ENCODE results near the gene NR2F2. TPM values are rescaled to one million over a fixed set of nuclear protein-coding genes. Genes with fewer than 3 reads are reported as not detected.

Gene NR2F2
- total and polyA plus RNA-seq, 2 of the 13 experiments (the other 11 are each of a cell fraction or from before 2014, with no cell fraction given), result 3.5 to 4.7 TPM

DNA sequence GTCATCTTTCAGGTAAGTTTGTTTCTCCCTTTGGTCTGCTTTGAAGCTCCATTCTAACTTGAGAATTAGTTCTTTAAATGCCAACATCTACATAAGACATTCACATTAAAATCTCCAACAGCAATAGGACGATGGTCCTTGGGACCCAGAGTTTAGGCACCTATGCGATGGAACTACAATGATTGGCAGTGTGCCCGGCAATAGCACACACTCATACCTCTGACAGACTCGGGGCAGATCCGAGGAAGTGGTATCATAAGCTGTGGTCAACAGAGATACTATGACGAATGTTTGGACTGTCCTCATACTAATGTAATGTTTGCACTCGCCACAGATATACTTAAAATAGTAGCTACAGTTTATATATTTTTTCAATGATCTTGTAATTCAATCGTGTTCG is 34.2 kb upstream of the NR2F2 start:
- WGBS (ENCODE audit: low lambda C conversion rate), result 72% methylated on average over 9 of the region's 9 CpGs
- TF ChIP-seq ZNF317 (CRISPR knock-in tag; IDR thresholded peaks at IDR 0.05), result no peak
- TF ChIP-seq, protein P1, sequence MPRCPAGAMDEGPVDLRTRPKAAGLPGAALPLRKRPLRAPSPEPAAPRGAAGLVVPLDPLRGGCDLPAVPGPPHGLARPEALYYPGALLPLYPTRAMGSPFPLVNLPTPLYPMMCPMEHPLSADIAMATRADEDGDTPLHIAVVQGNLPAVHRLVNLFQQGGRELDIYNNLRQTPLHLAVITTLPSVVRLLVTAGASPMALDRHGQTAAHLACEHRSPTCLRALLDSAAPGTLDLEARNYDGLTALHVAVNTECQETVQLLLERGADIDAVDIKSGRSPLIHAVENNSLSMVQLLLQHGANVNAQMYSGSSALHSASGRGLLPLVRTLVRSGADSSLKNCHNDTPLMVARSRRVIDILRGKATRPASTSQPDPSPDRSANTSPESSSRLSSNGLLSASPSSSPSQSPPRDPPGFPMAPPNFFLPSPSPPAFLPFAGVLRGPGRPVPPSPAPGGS (CRISPR knock-in tag; IDR thresholded peaks at IDR 0.05), result no peak
- TF ChIP-seq ZSCAN31 (CRISPR knock-in tag; IDR thresholded peaks at IDR 0.05; ENCODE audit: low read depth), result no peak
- TF ChIP-seq, protein P2, sequence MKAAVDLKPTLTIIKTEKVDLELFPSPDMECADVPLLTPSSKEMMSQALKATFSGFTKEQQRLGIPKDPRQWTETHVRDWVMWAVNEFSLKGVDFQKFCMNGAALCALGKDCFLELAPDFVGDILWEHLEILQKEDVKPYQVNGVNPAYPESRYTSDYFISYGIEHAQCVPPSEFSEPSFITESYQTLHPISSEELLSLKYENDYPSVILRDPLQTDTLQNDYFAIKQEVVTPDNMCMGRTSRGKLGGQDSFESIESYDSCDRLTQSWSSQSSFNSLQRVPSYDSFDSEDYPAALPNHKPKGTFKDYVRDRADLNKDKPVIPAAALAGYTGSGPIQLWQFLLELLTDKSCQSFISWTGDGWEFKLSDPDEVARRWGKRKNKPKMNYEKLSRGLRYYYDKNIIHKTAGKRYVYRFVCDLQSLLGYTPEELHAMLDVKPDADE (CRISPR knock-in tag; IDR thresholded peaks at IDR 0.05), result no peak
- no peak for TF ChIP-seq ZNF564 (CRISPR knock-in tag; IDR thresholded peaks at IDR 0.05)
- no peak for TF ChIP-seq RARG (CRISPR knock-in tag; IDR thresholded peaks at IDR 0.05; ENCODE audit: low read depth)
- no peak for TF ChIP-seq MTF1 (CRISPR knock-in tag; IDR thresholded peaks at IDR 0.05)
- DNase-seq (ENCODE audit: low spot score) (no peak), ATAC-seq (no peak), FAIRE-seq (no peak)
- CTCF ChIA-PET (ENCODE audit: low intra/inter-chr PET ratio, low total read pairs), result no interaction called here
- no peak overlapping the region for H3K4me2 ChIP-seq (ENCODE audit: low read depth, low read length)
- H3K27ac ChIP-seq (ENCODE audit: extremely low read length, insufficient read depth, low read length), result no peak overlapping the region
- no peaks in the 10 kb centered on the region for H3K79me2 ChIP-seq (ENCODE audit: insufficient read depth, low read length)
- no peaks in the 10 kb centered on the region for H3K4me1 ChIP-seq (ENCODE audit: insufficient read depth, low read length)
- POLR2A ChIA-PET, result no interaction called here
- H3K4me3 ChIP-seq (replicated peaks in 1 of 3; ENCODE audit: insufficient read depth in 1 of 3, low read depth in 2 of 3, low read length in 3 of 3), result no peak overlapping the region
- H4K20me1 ChIP-seq (ENCODE audit: insufficient read depth, low read length), result no peaks in the 10 kb centered on the region
- no peak overlapping the region for H3K9ac ChIP-seq (ENCODE audit: insufficient read depth, low read depth, low read length)
- peaks cover 15% of the 10 kb centered on the region for H3K9me3 ChIP-seq (ENCODE audit: low read length)
- no peaks in the 10 kb centered on the region for H3K27me3 ChIP-seq (ENCODE audit: control insufficient read depth in 1 of 2, insufficient read depth in 2 of 2, low read length in 2 of 2)
- BruUV-seq (replicated peaks), result no TSS peak
- intact Hi-C loops (cut with micrococcal nuclease; ENCODE audit: unreplicated experiment), result no loop called here
- in situ Hi-C loops (cut with HindIII; ENCODE audit: extremely low pct_ligation_motif_present, low pct_unique_long_range_greater_than_20kb), result no loop called here
- H2AFZ ChIP-seq (ENCODE audit: low read length), result no peak overlapping the region
- no peaks in the 10 kb centered on the region for H3K36me3 ChIP-seq (replicated peaks in 1 of 2; ENCODE audit: control insufficient read depth in 1 of 2, insufficient read depth in 2 of 2, low read length in 2 of 2)

DNA sequence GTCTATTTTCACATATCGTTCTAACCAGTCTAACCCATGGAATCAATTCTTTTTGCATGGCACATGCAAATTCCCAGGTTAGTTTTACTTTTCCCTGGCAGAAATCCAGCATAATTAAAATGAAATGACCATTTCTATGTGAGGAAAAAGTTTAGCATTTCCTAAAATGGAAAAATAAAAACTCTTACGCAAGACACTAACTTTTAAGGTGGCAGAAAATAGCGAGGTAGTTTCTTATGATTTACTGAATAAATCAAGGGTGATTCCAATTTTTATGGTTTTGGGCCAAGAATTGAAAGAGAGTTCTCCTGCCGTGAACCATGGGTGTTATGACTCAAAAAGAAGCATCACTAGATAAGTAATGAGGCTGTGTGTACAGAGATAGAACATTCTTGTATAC is 32.7 kb upstream of the NR2F2 start:
- no peak for FAIRE-seq
- ChIA-PET POLR2A (no interaction called here), CTCF (ENCODE audit: low intra/inter-chr PET ratio, low total read pairs) (no interaction called here)
- ATAC-seq, result no peak
- H3K27me3 ChIP-seq (ENCODE audit: control insufficient read depth in 1 of 2, insufficient read depth in 2 of 2, low read length in 2 of 2), result no peaks in the 10 kb centered on the region
- no peak overlapping the region for H2AFZ ChIP-seq (ENCODE audit: low read length)
- peaks cover 15% of the 10 kb centered on the region for H3K9me3 ChIP-seq (ENCODE audit: low read length)
- H3K36me3 ChIP-seq (replicated peaks in 1 of 2; ENCODE audit: control insufficient read depth in 1 of 2, insufficient read depth in 2 of 2, low read length in 2 of 2), result no peaks in the 10 kb centered on the region
- 41% methylated on average over 4 of the region's 4 CpGs for WGBS (ENCODE audit: low lambda C conversion rate)
- DNase-seq (ENCODE audit: low spot score), result no peak
- H3K4me3 ChIP-seq (replicated peaks in 1 of 3; ENCODE audit: insufficient read depth in 1 of 3, low read depth in 2 of 3, low read length in 3 of 3), result no peak overlapping the region
- H3K79me2 ChIP-seq (ENCODE audit: insufficient read depth, low read length), result no peaks in the 10 kb centered on the region
- no peak overlapping the region for H3K4me2 ChIP-seq (ENCODE audit: low read depth, low read length)
- H3K4me1 ChIP-seq (ENCODE audit: insufficient read depth, low read length), result no peaks in the 10 kb centered on the region
- H4K20me1 ChIP-seq (ENCODE audit: insufficient read depth, low read length), result no peaks in the 10 kb centered on the region
- H3K27ac ChIP-seq (ENCODE audit: extremely low read length, insufficient read depth, low read length), result no peak overlapping the region
- in situ Hi-C loops (cut with HindIII; ENCODE audit: extremely low pct_ligation_motif_present, low pct_unique_long_range_greater_than_20kb), result no loop called here
- intact Hi-C loops (cut with micrococcal nuclease; ENCODE audit: unreplicated experiment), result no loop called here
- no peak overlapping the region for H3K9ac ChIP-seq (ENCODE audit: insufficient read depth, low read depth, low read length)
- BruUV-seq (replicated peaks), result no TSS peak
- TF ChIP-seq ZNF839 (CRISPR knock-in tag; IDR thresholded peaks at IDR 0.05; ENCODE audit: borderline replicate concordance), result no peak
- no peak for TF ChIP-seq PHB2 (IDR thresholded peaks at IDR 0.05; ENCODE audit: partially characterized antibody)
- TF ChIP-seq ZNF253 (CRISPR knock-in tag; IDR thresholded peaks at IDR 0.05; ENCODE audit: borderline replicate concordance), result no peak
- no peak for TF ChIP-seq ZNF33A (CRISPR knock-in tag; IDR thresholded peaks at IDR 0.05; ENCODE audit: borderline replicate concordance)
- TF ChIP-seq POLR2A (IDR thresholded peaks at IDR 0.05; ENCODE audit: insufficient read depth in 1 of 2, low read depth in 2 of 2, low read length in 2 of 2), result no peak
- TF ChIP-seq ZNF7 (CRISPR knock-in tag; IDR thresholded peaks at IDR 0.05), result no peak
- no peak for TF ChIP-seq FOXM1 (CRISPR knock-in tag; IDR thresholded peaks at IDR 0.05)
- TF ChIP-seq HOXD1 (CRISPR knock-in tag; IDR thresholded peaks at IDR 0.05), result no peak
- TF ChIP-seq ZKSCAN1 (IDR thresholded peaks at IDR 0.05; ENCODE audit: low read length), result no peak
- TF ChIP-seq SMC3 (IDR thresholded peaks at IDR 0.05; ENCODE audit: low read length), result no peak
- no peak for TF ChIP-seq ZNF772 (CRISPR knock-in tag; IDR thresholded peaks at IDR 0.05)
- no peak for TF ChIP-seq ZBTB42 (CRISPR knock-in tag; IDR thresholded peaks at IDR 0.05)
- no peak for TF ChIP-seq ZNF616 (CRISPR knock-in tag; IDR thresholded peaks at IDR 0.05; ENCODE audit: low read depth)
- TF ChIP-seq ESRRA (CRISPR knock-in tag; IDR thresholded peaks at IDR 0.05; ENCODE audit: low read depth), result no peak
- no peak for TF ChIP-seq ZNF567 (CRISPR knock-in tag; IDR thresholded peaks at IDR 0.05; ENCODE audit: borderline replicate concordance)
